Measurements from ENCODE around the gene ZDHHC19.
"Not testable (repeated sequence)": the region's sequence is repeated elsewhere in the genome, so short reads cannot be mapped to it uniquely, and the experiment has no call there.

Gene ZDHHC19

DNA sequence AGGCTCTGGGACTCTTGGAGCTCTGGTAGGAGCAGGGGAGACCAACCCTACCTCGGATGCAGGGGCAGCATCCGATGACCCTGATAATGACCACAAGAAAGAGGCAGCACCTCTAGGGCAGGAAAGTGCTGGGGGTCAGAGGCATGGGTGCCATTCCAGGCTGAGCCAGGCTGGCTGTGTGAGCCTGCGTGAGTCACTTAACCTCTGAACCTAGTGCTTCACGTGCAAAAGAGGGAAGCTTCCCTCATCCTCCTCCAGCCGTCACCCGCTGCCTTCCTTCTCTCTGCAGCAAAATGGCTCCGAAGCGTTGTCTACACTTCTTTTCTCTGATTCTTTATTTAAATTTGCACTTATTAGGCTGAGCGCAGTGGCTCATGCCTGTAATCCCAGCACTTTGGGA lies 35.5 kb downstream of the ZDHHC19 start:
- DNase-seq = peak; percentile 61

DNA sequence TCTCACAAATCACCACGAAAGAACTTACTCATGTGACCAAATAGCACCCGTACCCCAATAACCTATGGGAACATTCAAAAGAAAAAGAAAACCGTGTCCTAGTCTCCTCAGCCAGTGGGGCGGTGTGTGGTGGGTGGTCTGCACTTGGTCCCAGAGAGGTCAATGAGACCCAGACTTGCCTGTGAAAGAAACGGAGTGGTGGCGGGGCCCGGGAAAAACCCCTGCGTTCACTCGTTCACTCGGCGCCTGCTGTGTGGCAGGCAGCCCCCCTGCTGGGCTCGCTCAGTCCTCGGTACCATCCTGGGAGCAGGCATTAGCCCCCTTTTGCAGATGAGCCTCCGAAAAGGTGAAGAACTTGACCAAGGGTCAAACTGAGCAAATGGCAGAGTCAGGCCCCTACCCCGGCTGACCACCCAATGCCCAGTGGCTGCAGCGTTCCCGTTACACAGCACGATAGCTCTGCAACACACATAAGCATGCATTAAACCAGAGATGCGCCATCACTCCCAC lies 36.0 kb downstream of the ZDHHC19 start:
- DNase-seq = no peak

DNA sequence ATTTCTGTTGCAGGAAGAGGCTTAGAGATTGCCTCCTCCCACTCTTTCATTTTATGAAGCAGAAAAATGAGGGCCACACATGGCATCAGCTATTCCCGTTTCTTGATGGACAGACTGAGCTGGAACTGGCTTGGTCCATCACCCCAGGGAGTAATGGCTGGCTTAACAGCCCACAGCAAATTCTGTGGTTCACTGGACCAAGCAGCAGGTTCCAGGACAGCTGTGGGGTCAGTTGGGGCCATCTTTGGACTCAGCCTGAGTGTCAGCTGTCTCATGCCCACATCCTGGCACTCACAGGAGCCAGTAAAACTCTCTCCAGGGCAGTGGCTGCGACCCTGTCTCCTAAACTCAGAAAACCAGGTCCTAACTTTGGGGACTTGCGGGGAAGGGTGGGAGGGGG lies 36.5 kb downstream of the ZDHHC19 start:
- no peak for DNase-seq

DNA sequence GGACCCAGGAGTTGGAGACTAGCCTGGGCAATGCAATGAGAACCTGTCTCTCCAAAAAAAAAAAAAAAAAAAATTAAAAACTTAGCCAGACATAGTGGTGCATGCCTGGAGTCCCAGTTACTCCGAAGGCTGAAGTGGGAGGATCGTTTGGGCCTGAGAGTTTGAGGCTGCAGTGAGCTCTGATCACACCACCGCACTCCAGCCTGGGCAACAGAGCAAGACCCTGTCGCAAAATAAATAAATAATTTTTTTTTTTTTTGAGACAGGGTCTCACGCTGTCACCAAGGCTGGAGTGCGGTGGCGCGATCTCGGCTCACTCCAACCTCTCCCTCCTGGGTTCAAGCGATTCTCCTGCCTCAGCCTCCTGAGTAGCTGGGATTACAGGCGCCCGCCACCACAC lies 40.9 kb downstream of the ZDHHC19 start:
- DNase-seq = not testable (repeated sequence)

DNA sequence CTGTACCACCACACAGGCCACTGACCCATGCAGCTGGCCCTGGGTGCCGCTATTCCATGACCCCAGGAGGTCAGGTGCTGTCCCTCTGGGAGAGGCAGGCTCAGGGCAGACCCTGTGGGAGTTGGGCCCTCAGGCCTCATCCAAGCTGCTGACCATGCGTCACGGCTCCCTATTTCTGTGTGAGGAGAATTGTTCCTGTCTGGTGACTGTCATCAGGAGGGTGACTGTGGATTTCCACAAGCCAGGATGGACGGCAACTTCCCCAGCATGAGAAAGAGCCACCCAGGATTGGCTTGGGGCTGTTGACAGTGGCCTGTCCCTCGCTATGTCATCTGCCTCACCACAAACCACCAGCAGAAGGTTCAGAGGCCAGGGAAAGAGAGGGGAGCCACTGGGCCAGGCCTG lies 41.4 kb downstream of the ZDHHC19 start:
- DNase-seq = peak; percentile 98

DNA sequence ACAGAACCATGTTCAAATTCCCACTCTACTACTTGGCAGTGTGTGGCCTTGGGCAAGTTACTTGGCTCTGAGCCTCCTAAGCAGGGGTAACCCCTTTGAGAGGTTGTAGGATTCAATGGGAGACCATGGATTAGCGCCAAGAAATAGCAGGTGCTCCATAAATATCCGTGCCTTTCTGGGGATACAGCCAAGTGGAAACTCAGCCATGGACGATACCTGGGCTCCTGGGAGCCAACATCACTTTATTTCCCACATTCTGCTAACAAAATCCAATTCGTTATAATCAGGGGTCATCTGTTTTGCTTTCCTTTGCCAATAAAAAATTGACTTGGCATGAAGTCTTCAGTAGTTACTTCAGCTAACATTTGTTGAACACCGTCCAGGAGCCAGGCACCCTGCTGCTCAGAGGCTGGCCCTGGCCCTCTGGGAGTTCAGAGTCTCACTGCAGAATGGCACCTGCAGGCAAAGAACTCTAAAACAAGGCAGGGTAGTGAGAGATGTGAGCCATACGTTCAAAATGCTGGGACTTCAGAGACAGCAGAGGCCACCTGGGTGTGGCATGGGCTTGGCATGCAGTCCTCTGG lies 42.3 kb downstream of the ZDHHC19 start:
- no peak for DNase-seq

DNA sequence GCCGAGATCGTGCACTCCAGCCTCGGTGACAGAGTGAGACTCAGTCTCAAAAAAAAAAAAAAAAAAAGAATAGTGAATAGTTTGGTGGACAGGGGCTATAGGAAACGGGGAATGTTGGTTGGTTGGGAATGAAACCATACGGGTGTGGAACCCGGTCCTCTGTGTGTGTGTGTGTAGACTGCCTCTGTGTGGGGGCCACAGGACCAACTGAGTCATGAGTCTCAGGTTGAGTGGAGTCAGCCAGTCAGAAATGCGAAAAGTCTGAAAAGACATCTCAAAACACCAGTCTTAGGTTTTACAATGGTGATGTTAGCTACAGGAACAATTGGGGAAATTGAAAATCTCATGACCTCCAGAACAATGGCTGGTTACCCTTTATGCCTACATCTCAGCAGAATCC lies 44.5 kb downstream of the ZDHHC19 start:
- peak; percentile 39 for DNase-seq

DNA sequence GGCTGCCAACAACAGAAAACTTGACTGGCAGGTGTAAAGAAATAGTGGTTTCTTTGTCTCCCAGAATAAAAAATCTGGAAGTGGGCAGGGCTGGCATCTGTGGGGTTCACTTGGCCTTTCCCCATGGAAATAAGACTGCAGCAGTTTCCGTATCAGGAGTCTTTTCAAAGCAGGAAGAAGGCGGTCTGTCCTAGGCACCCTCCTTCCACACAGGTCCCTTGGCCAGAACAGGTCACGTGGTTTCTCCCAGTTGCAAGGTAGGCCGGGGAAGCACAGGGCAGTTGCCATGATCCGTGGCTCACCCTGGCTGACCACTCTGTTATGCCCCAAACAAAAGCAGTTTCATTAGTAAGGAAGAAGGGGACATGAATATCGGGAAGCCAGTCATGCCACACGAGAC lies 45.4 kb downstream of the ZDHHC19 start:
- DNase-seq = no peak

DNA sequence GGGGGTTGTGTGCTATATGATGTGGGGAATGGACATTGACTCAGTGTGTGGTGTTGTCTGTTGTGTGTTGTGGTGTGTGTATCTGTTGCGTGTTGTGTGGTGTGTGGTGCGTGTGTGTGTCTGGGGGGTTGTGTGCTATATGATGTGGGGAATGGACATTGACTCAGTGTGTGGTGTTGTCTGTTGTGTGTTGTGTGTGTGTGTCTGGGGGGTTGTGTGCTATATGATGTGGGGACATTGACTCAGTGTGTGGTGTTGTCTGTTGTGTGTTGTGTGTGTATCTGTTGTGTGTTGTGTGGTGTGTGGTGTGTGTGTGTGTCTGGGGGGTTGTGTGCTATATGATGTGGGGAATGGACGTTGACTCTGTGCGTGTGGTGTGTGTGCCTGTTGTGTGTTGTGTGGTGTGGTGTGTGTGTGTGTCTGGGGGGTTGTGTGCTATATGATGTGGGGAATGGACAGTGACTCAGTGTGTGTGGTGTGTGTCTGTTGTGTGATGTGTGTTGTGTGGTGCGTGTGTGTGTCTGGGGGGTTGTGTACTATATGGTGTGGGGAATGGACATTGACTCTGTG lies 46.1 kb downstream of the ZDHHC19 start:
- DNase-seq = not testable (repeated sequence)

DNA sequence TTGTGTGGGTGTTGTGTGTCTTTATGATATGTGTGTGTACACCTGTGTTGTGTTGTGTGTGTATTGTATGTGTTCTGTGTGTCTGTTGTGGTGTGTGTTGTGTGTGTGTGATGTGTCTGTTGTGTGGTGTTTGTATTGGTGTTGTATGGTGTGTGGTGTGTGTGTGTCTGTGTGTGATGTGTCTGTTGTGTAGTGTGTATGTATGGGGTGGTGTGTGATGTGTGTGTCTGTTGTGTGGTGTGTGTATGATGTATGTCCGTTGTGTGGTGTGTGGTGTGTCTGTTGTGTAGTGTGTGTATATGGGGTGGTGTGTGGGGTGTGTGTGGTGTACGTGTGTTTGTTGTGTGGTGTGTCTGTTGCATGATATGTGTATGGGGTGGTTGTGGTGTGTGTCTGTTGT lies 46.6 kb downstream of the ZDHHC19 start:
- no peak for DNase-seq

DNA sequence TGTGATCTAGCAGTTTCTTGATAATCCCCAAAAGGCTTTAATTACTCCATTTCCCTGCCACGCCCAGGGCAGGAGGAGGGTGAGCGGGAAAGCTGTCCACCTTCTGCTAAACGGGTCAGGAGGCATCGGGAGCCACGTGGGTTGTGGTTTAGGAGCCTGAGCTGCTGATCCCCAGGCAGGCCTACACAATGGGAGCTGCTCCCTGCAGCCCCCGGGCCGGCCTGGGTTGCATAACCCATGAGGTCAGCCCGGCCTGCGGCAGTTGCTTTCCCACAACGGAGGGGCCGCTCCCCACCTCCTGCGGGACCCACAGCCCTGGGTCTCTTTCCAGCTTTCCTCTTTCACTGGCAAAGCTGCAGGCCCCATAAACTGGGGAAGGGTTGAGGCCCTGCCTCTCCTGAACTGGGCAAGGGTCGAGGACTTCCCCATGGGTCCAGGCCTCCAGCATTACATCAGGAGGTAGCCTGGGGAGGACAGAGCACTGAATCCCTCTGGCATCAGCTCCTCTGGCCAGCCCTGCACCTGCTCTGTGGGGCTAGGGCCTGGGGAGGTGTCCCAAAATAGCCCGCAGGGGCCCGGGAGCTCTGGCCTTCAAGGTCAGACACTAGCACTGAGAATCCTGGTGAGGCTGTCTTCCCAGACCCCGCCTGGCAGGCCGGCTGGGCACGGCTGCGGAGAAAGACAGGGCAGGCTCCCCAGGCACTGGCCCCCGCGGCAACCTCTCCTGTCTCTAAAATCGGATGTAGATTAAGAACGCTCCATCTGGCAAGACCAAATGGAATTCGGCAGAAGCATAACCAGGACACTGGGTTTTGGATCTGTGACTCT lies 47.3 kb downstream of the ZDHHC19 start:
- DNase-seq = peak; percentile 90

DNA sequence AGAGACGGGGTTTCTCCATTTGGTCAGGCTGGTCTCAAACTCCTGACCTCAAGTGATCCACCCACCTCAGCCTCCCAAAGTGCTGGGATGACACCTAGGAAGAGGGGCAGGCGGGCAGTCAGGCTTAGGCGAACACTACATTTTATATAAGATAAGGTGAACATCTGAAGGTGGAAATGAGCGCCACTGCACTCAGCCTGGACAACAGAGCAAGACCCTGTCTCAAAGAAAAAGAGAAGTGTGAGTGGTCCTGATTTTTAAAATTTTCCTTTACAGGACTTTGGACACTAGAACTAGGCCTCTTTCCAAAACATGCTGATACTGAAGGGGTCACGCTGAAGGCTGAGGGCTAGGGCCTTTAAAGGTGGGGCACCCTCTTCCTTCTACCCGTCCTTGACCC lies 48.0 kb downstream of the ZDHHC19 start:
- no peak for DNase-seq

DNA sequence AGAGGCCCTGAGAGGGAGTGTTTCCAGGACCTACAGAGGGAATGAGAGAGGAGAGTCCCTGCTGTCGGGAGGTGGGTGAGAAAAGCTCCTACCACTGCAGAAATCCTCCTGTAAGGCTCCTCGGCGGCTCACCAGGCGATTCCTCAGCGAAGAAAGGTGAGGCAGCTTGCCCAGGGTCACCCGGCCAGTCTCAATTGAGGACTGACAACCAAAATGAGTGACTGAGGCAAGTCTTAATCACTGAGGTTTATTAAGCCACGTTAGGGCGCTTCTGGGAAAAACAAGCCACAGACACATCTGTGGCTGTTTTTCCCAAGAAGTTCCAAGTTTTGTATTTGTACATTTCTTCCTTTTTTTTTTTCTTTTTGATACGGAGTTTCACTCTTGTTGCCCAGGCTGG lies 48.5 kb downstream of the ZDHHC19 start:
- DNase-seq = no peak

DNA sequence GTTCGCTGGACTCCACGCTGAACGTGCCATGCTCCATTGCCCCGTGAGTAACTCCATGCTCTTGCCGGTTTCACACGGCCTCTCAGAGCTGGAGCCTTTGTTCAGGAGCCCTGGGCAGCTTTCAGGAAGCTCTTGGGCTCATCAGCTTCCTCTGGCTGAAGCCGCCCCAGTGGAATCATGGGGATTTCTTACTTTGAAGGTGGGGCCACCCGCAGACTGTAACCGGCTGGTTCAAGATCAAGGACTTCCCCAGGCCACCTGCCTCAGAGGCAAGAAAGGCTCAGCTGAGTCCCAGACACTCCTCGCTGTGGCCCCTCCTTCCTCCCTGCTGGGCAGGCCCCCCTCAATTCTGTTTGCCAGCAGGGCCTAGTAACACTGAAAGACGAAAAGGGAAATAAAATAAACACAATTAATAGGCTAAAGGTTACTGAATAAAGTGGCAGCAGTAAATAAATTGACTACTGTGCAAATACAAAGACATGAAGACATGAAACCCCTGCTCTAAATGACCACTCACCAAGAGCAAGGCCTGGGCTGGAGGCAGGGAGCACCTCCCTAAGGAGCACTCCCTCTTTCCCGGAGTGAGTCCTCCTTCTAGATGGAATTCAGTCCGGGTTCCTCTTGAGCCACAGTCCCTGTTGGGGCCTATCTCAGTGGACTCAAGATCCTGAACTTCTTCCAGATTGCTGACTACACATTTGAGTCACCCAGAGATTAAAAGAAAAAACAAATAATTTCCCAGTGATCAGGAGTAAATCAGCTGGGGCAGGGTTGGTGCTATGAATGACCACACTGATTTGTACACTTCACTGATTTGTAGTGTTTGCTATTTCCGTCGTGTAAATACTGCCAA lies 51.0 kb downstream of the ZDHHC19 start:
- peak; percentile 75 for DNase-seq

DNA sequence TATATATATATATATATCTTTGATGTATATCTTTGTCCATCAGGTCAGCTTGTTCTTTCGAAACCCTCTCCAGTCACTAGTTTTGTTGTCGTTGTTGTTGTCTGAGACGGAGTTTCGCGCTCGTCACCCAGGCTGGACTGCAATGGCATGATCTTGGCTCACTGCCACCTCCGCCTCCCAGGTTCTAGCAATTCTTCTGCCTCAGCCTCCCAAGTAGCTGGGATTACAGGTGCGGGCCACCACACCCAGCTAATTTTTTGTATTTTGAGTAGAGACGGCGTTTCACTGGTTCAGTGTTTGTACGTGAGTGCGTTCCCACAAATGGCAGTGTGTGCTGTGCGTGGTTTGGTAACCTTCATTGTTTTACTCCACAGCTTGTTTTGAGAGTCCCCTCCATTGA lies 51.7 kb downstream of the ZDHHC19 start:
- DNase-seq = no peak

DNA sequence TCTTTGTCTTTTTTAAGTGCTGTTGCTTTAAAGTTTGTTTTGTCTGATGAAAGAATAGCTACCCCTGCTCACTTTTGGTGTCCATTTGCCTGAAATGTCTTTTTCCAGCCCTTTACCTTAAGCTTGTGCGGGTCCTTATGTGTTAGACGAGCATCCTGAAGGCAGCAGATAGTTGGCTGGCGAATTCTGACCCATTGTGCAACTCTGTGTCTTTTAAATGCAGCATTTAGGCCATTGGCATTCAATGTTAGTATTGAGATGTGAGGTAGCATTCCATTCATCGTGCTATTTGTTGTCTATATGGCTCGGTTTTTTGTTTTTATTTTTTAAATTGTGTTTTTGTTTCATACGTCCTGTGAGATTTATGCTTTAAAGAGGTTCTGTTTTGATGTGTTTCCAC lies 55.0 kb downstream of the ZDHHC19 start:
- no peak for DNase-seq

DNA sequence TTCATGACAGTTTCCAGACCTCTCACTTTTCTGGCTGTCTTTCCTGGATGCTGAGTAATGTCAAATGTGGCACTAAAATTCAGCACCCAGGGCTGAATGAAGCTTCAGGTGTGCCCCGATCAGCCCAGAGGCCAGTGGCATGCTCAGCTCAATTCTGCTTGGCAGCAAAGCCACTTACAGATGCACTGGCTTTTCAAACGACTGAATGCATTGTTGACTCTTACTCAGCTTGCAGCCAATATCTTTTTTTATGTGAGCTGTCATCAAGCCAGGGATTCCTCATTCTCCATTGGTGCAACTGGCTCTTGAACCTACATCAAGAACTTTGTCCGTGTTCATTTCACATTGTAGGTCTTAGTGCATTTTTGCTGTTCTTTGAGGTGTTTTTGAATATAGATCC lies 60.7 kb downstream of the ZDHHC19 start:
- DNase-seq = no peak

DNA sequence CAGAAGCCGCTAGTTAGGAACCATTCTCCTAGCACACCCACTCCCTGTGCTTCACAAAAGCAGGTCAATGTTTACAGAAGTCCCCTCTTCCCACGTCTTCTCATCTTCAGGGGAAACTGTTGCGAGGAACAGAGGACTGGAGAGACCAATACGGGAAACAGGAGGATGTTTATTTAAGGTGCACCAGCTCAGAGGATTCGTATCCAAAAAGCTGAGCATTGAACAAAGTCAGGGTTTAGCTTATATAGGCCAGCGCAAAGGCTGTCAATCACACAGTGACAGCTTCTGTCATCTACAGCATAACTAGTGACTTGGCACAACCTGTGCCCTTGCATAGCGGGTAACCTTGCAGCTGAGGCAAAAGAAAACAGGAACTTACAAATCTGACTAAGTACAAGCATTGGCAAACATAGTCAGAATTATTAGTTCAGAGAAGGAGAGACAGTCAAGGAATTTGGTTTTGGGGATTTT lies 61.3 kb downstream of the ZDHHC19 start:
- peak; percentile 82 for DNase-seq

DNA sequence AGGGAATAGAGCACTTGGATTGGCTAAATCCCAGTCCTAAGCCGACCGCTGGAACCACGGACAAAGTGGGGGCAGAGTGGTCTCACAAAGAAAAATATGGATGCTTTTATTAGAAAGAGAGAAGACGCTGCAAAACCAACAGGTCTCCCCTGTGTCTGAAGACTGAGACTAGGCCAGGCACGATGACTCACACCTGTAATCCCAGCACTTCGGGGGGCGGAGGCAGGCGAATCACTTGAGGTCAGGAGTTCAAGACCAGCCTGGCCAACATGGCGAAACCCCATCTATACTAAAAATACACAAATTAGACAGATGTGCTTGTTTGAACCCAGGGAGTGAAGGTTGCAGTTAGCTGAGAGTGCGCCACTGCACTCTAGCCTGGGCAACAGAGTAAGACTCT lies 61.8 kb downstream of the ZDHHC19 start:
- DNase-seq = no peak

All from inflammatory macrophage treated with lipopolysaccharide for 4 hours (primary cell).